GM06990 (cell line): ENCODE results near the gene NCCRP1.

Source experiments
- DNase-seq: peaks from one replicate; pipeline ENCODE4 v3.0.0-alpha.2; 2011; ENCODE audit not compliant: insufficient read length; ENCODE audit errors: extremely low read depth
- H3K27me3 ChIP-seq: replicated peaks from 2 replicates; pipeline ENCODE4 v1.6.0; 2011; ENCODE audit warnings: low read length; ENCODE audit not compliant: control insufficient read depth, insufficient read depth
- H3K36me3 ChIP-seq: 2 replicates; pipeline ENCODE4 v1.5.1; 2011; ENCODE audit warnings: low read length; ENCODE audit not compliant: control insufficient read depth, insufficient read depth
- H3K4me3 ChIP-seq: replicated peaks from 2 replicates; pipeline ENCODE4 v1.5.1; 2011; ENCODE audit warnings: low read depth, mild to moderate bottlenecking, control low read depth, low read length
- CTCF ChIP-seq: IDR thresholded peaks from 2 replicates; pipeline ENCODE4 v1.5.1; 2011; ENCODE audit warnings: low read length, control low read depth, mild to moderate bottlenecking, inconsistent platforms; ENCODE audit not compliant: insufficient read depth, poor library complexity, severe bottlenecking

The NCCRP1 gene

GRCh38 chr19:39247701-39248664 lies 51.2 kb downstream of the NCCRP1 start:
- Histone ChIP-seq H3K4me3 (no peak overlapping the region), H3K27me3 (no peaks in the 10 kb centered on the region; the same call in 1 of the 2 replicates), H3K36me3 (no peaks in the 10 kb centered on the region)
- DNase-seq: no peak
- no peak for TF ChIP-seq CTCF

GRCh38 chr19:39248806-39249205 lies 52.0 kb downstream of the NCCRP1 start, which contains the start of gene IFNL4:
Gene IFNL4, minus strand, starts transcription at chr19:39248856.
- no peak for TF ChIP-seq CTCF
- Histone ChIP-seq H3K27me3 (no peaks in the 10 kb centered on the region; the same call in 1 of the 2 replicates), H3K36me3 (no peaks in the 10 kb centered on the region), H3K4me3 (no peak within 1 kb of the TSS)
- DNase-seq: no peak

- H3K27me3 ChIP-seq: no peaks in the 10 kb centered on the region; the same call in 1 of the 2 replicates
- TF ChIP-seq CTCF: no peak
- no peaks in the 10 kb centered on the region for H3K36me3 ChIP-seq
- DNase-seq: no peak
- H3K4me3 ChIP-seq: no peak overlapping the region
Observed at GRCh38 chr19:39251081-39251480, 54.3 kb downstream of the NCCRP1 start.
